HG03571 (cell line): ENCODE measurements around the gene LOC128125822.

ENCODE experiments used
- ATAC-seq: cut with Tn5 transposase; IDR thresholded peaks from one replicate; pipeline ENCODE4 v1.9.1; 2021; ENCODE audit not compliant: unreplicated experiment

LOC128125822 gene

DNA sequence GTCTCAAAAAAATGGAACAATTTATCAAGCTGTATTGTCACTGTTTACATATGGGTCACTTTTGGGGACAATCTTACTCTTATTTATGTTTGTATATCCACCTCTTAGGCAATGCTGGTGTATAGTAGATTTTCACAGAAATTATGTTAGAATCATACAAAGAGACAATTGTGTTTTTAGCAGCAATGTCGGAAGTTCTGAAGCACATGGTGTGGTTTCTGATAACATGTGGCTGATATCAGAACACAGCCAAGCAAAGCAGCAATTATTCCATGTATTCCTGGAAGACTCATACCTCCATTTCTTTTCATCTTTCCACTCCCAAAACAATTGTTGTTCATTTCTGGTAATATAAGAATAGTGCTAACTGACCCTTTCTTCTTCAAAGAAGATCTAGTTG is 17.5 kb upstream of the LOC128125822 start:
- no peak for ATAC-seq

DNA sequence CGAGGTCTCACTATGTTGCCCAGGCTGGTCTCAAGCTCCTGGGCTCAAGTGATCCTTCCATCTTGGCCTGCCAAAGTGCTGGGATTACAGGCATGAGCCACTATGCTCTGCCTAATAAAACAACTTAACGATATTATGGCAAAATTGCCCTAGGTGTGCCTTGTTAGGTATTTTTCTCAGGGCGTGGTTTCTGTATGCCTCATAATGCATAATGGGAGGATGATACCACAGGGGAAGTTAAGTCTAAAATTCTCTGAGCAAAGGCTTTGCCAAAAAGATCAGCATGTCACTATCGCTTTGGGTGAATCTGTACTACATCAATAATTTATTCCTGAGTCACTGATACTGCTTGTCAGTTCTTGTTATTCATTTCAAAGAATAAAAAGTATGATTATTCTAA is 15.9 kb upstream of the LOC128125822 start:
- ATAC-seq: no peak

DNA sequence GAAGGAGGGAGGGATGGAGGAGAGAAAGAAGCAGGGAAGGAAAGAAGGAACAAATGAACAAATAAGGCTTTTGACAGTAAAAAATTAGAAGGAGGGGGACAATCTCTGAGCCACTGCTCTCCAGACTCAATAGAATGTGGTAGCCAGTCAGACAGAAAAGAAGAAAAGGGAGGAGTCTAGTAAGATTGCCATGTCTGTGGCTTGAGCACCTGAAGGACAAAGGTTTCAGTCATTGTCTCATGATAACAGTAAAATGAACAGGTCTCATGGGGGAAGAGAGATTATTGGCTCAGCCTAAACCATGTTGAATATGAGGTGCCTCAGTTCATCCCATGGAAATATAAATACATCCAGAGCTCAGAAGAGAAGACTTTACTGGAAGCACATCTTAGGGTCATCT is 14.0 kb upstream of the LOC128125822 start:
- ATAC-seq: peak; percentile 41

DNA sequence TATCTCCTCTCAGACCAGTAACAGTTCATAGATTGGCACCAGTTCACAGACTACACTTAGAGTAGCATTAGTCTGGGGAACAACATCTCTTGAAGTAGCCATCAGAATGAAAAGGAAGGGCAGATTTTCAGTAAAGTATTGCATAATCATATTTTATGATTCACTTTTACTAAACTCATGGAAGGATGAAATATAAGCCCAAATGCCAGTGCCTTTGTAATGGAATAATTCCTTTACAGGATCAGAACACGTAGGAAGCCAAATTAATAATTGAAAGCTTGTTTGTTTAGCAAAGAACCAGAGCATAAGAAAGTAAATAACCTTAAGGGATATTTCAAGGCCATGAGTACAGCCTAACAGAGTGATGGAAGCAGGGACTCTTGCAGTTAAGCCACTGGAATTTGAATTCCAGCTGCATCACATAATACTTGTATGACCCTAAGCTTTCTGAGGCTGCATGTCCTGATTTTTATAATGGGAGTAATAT is 11.4 kb upstream of the LOC128125822 start:
- ATAC-seq: no peak

DNA sequence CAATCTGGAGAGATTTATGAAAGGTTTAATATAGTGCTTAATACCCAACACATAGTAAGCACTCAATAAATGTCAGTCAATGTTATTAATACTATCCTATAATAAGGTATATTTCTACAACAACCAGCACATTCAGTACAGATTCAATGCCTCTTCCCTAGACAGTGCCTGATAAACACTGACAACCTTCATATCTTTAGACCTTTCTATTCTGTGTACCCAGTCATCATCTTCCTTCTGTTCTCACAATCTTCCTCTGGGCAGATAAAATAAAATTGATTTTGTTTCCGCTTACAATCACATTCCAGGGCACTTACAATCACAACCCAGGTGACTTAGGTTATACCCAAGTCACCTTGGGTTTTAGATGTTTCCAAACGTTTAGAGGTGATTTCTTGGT is 11.0 kb upstream of the LOC128125822 start:
- ATAC-seq: no peak

DNA sequence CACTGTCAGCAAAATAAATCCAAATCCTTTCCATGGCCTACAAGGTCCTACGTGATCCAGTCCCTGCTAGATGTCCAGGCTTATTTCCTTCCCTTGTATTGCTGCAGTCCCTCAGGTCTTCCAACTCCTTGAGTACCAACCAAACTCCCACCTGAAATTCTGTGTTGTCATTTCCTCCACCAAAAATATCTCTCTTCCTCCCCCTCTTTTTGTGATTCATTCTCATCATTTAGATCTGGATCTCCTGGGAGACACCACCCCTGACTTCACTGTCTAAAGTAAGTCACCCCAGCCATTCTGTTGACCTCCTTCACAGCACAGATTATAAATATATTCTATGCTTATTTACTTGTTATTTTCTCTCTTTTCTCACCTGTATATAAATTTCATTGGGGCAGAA is 9.0 kb upstream of the LOC128125822 start:
- no peak for ATAC-seq

DNA sequence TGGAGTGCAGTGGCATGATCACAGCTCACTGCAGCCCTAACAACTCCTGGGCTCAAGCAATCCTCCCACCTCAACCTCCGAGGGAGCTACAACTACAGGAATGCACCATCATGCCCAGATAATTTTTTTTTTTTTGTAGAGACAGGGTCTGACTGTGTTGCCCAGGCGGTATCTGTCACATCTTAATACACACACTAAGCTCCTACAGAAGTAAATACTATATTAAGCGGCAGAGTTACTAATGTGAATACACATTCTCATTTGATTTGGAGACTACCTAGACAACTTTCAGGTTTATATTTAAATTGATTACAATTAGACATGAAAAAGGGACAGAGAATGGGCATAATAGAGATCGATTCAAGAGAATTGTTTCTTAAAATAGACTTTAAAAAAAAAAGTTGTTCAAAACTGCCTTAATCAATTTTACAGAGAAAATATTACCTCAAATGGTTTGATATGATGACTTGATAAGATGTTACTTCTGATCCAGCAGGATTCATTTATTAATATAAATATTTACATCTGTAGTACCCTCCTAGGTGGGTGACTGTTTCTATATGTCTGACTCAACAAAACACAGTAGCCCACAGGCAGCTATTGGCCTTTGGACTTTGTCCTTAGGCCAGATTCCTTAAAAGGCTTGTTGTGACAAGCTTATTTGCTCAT is 7.1 kb upstream of the LOC128125822 start:
- ATAC-seq: no peak

DNA sequence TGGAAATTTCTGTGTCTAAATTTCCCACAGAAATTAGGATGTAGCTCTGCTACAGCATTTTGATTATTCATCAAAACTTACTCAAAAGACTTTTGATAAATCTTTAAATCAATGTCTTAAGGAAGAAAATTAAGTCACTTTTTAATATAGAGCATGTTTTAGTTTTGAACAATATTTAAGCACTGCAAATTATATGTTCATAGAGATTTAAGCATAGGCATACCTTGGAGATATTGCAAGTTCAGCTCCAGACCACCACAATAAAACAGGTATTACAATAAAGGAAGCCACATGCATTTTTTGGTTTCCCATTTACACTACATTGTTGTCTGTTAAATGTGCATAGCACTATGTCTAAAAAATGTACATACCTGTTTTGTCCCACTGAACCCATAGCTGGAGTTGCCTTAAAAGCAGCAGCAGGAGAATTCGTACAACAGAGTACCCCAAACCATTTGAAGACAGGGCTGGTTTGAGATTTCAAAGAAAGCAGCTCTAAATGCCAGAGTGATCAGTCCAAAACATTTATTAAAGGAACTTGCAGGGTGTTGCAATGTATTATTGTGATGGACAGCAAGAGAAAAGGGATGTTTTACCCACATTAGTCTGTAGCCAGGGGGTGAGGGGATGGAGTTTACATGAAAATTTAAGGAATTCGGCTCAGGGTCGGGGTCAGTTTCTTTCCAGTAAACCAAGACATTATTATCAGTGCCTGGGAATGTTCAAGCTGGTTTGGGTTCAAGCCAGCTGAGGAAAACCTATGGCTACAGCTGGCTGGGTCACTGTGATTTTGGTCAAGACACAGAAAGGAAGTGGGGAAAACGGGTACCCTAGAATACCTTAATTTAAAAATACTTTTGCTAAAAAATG is 6.3 kb upstream of the LOC128125822 start:
- no peak for ATAC-seq

DNA sequence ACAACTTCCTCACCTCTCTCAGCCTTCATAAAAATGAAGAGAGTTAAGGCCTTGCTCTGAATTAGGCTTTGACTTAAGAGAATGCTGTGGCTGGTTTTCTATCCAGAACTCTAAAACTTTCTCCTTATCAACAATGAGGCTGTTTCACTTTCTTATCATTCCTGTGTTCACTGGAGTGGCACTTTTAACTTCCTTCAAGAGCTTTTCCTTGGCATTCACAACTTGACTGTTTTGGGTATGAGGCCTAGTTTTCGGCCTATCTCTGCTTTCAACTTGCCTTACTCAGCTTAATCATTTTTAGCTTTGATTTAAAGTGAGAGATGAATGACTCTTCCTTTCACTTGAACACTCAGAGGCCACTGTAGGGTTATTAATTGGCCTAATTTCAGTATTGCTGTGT is 4.3 kb upstream of the LOC128125822 start:
- no peak for ATAC-seq

DNA sequence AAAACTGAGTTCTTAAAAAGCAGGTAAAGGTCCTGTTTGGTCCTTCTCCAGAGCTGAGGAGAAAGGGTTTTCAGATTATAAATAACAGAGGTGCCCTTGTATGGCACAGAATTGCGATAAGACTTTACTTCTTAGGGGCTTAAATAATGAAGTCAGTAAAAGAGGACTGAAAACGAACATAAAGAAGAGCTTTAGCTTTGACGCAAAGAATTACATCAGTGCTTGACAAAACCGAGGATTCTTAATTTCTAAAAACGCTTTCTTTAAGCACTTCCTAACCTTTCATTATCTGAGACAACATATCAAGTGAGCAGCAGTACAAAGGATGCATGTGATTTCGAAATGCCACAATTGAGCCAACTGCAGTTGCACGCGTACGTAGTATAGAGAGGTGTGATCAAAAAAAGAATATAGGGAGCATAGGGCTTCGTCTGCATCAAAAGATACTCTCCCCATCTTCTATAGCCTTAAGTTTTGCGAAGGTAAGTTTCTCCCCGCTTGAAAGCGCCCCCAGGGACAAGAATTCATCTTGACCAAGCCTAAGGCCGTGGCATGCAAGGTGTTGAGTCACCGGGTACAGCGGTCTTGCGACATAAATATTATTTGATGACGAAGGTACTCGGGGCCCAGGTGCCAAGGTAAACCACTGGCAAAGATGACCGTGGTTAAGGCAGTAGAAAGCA is 778 bp upstream of the LOC128125822 start:
- no peak for ATAC-seq

DNA sequence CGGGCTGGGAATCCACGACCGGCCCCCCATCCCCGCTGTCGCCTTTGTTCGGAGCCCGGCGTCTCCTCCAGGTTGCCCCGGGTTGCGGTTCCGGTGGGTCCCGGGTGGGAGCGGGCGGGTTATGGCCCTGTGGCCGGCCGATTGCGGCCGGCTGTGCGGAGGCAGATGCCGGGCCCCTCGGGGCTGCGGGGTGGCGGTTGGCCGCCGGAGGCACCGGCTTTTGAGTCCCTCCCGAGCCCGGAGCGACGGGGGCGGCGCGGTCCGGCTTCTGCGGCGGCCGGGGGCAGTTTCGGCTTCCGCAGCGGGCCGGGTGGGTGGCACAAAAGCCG is 431 bp downstream of the LOC128125822 start:
- no peak for ATAC-seq

DNA sequence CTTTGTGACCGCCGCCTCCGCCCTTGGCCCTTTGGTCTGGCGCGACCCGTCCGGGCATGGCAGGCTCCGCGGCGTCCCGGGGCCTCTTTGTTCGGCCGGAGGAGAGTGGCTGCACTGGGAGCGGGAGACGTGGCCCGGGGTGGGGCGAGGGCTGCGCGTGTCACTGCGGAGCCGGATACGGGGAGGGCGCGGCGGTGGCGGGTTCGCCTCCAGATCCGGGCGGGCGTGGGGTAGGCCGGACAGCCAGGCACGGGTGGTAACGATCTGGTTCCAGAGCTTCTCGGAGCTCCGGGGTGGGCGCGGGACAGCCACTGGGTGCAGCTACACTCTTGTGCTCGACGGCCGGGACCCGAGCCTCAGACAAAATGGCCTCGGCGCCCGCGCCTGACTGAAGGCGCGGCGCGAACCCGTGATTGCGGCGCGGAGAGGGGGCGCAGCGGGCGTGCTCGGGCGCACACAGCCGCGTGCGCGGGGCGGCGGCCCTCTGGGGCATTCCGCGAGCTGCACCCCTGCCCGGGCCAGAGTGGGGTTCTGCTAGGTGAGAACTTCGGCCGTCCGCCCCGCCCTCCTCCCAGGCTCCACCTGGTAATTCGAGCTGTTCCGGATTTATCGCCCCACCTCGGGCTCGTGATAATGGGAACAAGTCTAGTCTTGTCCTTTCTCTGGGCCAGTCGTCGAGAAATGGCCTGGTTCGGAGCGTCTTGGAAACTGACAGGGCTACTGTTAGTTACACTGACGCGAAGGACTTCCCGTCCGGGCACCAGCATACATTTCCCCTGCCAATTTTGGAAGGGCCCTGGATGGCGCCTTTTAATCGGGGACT is 1.0 kb downstream of the LOC128125822 start:
- ATAC-seq: peak; percentile 42

DNA sequence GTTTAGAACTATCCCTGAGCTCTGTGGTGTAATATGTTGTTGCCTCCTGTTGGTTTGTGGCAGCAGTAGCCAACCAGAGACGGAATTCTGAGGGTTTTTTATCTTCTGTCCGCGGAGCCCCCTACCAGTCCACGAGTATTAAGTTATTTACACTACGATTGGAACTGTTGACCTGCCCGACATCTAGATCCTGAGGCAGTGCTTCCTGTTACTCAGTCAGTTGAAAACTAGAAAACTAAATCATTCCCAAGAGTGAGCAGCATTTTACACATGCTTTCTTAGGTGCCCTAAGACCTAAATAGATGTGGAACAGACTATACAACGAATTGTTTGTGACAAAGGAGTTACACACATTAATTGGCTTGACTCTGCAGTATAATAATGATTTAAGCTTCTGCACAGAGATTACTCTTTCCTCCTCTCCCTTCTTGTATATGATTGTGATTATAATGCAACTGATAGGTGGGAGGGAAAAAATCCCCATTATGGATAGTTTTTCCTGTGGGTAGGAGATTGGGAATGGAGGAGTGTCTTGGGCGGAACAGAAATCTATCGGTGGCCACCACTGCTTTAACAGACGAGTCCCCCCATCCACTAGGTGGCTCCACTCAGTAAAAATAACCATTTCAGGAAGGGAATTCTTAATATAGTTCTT is 1.7 kb downstream of the LOC128125822 start:
- peak; percentile 8 for ATAC-seq

DNA sequence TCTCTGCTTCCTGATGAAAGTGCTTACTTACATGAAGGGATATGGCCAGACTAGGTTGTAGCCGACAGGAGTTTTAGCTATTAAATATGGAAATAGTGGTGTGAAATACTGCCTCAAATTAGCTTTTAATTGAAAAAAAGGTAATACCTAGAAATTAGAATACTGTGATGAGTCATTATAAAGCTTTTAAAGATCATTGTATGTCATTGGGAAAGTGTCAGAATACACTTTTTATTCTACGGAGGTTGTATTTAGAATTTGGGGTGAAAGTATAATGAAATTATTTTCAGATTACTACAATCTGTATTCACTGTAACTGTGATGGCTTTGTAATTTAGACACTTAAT is 2.2 kb downstream of the LOC128125822 start:
- no peak for ATAC-seq

DNA sequence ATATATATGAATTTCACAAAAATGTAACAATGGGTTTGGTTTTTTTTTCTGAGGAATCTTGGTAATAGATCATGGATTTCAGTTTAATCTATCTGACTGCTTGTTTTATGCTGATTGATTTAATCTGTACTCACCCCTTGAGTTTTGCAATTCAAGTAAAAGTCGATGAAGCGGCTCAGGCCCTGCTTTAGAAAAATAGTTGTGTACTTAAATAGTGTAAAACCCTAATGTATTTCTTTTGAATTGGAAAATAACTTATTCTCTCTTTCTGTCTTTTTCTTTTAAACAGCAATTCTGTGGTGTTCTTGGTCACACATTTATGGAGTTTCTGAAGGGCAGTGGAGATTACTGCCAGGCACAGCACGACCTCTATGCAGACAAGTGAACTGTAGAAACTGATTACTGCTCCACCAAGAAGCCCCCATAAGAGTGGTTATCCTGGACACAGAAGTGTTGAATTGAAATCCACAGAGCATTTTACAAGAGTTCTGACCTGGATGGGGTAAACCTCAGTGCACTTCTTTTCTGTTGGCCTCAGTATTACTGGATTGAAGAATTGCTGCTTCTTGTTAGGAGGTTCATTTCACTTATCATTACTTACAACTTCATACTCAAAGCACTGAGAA is 4.0 kb downstream of the LOC128125822 start:
- ATAC-seq: no peak

DNA sequence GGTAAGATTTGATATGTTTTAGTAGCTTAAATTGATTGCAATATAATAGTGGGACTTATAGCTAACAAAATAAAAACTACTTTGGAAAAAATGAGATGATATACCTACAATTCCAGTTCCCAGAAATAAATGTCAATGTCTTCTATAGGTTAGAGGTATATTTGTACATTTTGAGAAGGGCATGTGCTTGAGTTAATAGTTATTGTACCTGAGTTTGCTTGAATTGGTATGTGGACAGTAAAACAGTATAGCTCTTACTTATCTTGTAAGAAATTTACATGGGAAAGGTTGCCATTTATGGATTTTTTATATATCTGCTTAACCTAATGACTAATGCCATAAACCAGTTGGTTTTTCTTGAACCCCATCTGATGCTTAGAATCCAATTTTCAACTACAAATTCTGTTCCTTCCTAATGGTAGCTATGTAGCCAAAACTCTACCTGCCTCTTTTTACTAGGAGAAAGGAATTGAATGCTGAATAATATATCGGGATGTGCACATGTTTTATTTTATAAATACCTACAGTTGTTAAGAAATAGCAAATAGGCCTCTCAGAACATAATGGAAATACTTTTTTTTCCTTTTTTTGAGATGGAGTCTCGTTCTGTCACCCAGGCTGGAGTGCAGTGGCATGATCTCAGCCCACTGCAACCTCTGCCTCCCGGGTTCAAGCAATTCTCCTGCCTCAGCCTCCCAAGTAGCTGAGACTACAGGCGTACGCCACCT is 4.9 kb downstream of the LOC128125822 start:
- ATAC-seq: no peak

DNA sequence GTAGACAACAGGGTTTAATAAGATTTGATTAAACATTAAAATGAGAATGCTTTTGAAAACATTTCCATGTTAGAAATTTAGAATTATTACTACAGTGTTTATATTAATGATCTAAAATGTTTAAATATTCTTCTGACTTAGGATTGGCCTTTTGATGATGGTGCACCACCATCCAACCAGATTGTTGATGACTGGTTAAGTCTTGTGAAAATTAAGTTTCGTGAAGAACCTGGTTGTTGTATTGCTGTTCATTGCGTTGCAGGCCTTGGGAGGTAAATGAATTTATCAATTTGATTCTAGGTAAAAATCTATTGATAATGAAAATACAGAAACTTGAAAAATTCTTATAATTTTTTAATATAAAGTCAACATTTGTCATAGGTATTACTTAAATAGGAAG is 6.5 kb downstream of the LOC128125822 start:
- no peak for ATAC-seq

DNA sequence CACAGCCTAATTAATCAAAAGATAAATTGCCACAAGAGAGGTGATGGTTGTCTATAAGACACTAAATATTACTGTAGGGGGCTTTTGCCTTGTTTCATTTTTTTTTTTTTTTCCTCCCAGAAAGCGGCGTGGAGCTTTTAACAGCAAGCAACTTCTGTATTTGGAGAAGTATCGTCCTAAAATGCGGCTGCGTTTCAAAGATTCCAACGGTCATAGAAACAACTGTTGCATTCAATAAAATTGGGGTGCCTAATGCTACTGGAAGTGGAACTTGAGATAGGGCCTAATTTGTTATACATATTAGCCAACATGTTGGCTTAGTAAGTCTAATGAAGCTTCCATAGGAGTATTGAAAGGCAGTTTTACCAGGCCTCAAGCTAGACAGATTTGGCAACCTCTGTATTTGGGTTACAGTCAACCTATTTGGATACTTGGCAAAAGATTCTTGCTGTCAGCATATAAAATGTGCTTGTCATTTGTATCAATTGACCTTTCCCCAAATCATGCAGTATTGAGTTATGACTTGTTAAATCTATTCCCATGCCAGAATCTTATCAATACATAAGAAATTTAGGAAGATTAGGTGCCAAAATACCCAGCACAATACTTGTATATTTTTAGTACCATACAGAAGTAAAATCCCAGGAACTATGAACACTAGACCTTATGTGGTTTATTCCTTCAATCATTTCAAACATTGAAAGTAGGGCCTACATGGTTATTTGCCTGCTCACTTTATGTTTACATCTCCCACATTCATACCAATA is 7.8 kb downstream of the LOC128125822 start:
- no peak for ATAC-seq

DNA sequence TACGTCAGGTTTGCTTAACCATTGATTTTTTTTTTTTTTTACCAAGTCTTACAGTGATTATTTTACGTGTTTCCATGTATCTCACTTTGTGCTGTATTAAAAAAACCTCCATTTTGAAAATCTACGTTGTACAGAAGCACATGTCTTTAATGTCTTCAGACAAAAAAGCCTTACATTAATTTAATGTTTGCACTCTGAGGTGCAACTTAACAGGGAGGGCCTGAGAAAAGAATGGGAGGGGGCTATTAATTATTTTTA is 8.4 kb downstream of the LOC128125822 start:
- ATAC-seq: no peak
